Stomach (tissue), 9 donors: ENCODE data around the gene GABRR2. TPM values are rescaled to one million over a fixed set of nuclear protein-coding genes. Genes with fewer than 3 reads are reported as not detected.

Experiments
- DNase-seq, 2 donors: peaks; one replicate each; pipeline versions ENCODE4 v3.0.0 to v3.0.0-alpha.2; 2013 to 2019
- H3K27ac ChIP-seq, 5 donors: fragments of 200-600 bp in 4 of 5; sonication (generic) in 4 of 5; one replicate each; pipeline ENCODE4 v1.5.1; 2013 to 2019; ENCODE audit warnings: mild to moderate bottlenecking in 1 of 5, moderate library complexity in 1 of 5
- H3K27me3 ChIP-seq, 3 donors: fragments of 200-600 bp; sonication (generic); one replicate each; pipeline ENCODE4 v1.5.1; 2017 to 2019; ENCODE audit warnings: mixed run types in 1 of 3
- H3K36me3 ChIP-seq, 4 donors: fragments of 200-600 bp; sonication (generic); 1 replicate in 3 of 4; 2 replicates in 1 of 4; pipeline ENCODE4 v1.5.1; 2016 to 2019
- H3K4me1 ChIP-seq, 4 donors: fragments of 200-600 bp; sonication (generic); one replicate each; pipeline ENCODE4 v1.5.1; 2016 to 2019
- H3K4me3 ChIP-seq, 4 donors: fragments of 200-600 bp; sonication (generic) in 3 of 4; one replicate each; pipeline ENCODE4 v1.5.1; 2016 to 2019; ENCODE audit warnings: mild to moderate bottlenecking in 1 of 4
- H3K9me3 ChIP-seq, 4 donors: fragments of 200-600 bp; sonication (generic); one replicate each; pipeline ENCODE4 v1.5.1; 2016 to 2019
- CTCF ChIP-seq, 7 experiments: fragments of 450-650 bp in 4 of 7; fragments of 200-600 bp in 3 of 7; sonication (generic) in 3 of 7; IDR thresholded peaks; one replicate each; pipeline ENCODE4 v1.5.1; 2016 to 2019; ENCODE audit warnings: antibody characterized with exemption in 7 of 7, control low read depth in 2 of 7, mild to moderate bottlenecking in 1 of 7
- EP300 ChIP-seq: sonication (generic); formaldehyde crosslinking; IDR thresholded peaks from one replicate; pipeline ENCODE4 v1.6.1; 2017; ENCODE audit warnings: antibody characterized with exemption
- POLR2A ChIP-seq, 4 donors: fragments of 450-650 bp; IDR thresholded peaks; one replicate each; pipeline ENCODE4 v1.6.1; 2016; ENCODE audit warnings: antibody characterized with exemption in 4 of 4, control low read depth in 2 of 4, mild to moderate bottlenecking in 1 of 4, moderate library complexity in 1 of 4
- POLR2AphosphoS5 ChIP-seq, 3 donors: sonication (generic); formaldehyde crosslinking; IDR thresholded peaks; one replicate each; pipeline ENCODE4 v1.6.1; 2016; ENCODE audit warnings: antibody characterized with exemption in 3 of 3
- WGBS, 5 donors: extraction: QIAGEN DNeasy Blood & Tissue Kit in 3 of 5; methylation state at CpG; one replicate each; pipeline versions ENCODE4 v1.1.5 to v1.1.7; 2013 to 2018; 5-methylcytosine and 5-hydroxymethylcytosine counted together
- intact Hi-C: fragments of 100-400 bp; cut with DNase I; formaldehyde crosslinking; loops from one replicate; pipeline ENCODE4 v1.15.1; 2023; ENCODE audit warnings: low total_unique reads
- polyA plus RNA-seq, 3 donors: library from polyadenylated mRNA; stranded (reverse); fragments of 200-250 nt; gene quantifications; one replicate each; pipeline ENCODE4 v1.2.3, GENCODE V29; 2013
- total RNA-seq, 5 donors: library from RNA; depleted of rRNA; stranded (reverse); fragments of >200 nt; gene quantifications; one replicate each; pipeline versions ENCODE4 v1.1.0 to v1.2.3, GENCODE V29; 2014 to 2016
- donor health status: healthy with polysubstance abuse.
- donor health status: Bipolar disorder and iron deficiency.
- donor health status: healthy.

The GABRR2 gene
- total and polyA plus RNA-seq, 8 donors, result 0.15 to 7.6 (median 0.73) TPM; not detected in 5

GRCh38 chr6:89254569-89254968 lies 60.5 kb downstream of the GABRR2 start:
- no peak overlapping the region for H3K27ac ChIP-seq
- no peaks in the 10 kb centered on the region for H3K27me3 ChIP-seq
- no peak for DNase-seq
- H3K9me3 ChIP-seq, result no peaks in the 10 kb centered on the region
- no peak overlapping the region for H3K4me3 ChIP-seq
- intact Hi-C loops, result no loop called here
- no peaks in the 10 kb centered on the region for H3K36me3 ChIP-seq
- no peaks in the 10 kb centered on the region for H3K4me1 ChIP-seq
- TF ChIP-seq POLR2AphosphoS5 (IDR thresholded peaks at IDR 0.05) (no peak), POLR2A (IDR thresholded peaks at IDR 0.05) (no peak), CTCF (IDR thresholded peaks at IDR 0.05) (no peak), EP300 (no peak)

GRCh38 chr6:89252907-89253306 lies 62.2 kb downstream of the GABRR2 start:
- 39 to 66% (median 58%) methylated on average over 2 of the region's 2 CpGs for WGBS, 5 donors
- TF ChIP-seq POLR2A (IDR thresholded peaks at IDR 0.05), result no peak
- no peak for TF ChIP-seq POLR2AphosphoS5 (IDR thresholded peaks at IDR 0.05)
- no peak for TF ChIP-seq CTCF (IDR thresholded peaks at IDR 0.05)
- no peak for TF ChIP-seq EP300
- Histone ChIP-seq H3K9me3 (no peaks in the 10 kb centered on the region), H3K27ac (no peak overlapping the region), H3K27me3 (no peaks in the 10 kb centered on the region), H3K4me3 (no peak overlapping the region), H3K36me3 (no peaks in the 10 kb centered on the region), H3K4me1 (no peaks in the 10 kb centered on the region)
- no peak for DNase-seq
- intact Hi-C loops, result no loop called here

DNA sequence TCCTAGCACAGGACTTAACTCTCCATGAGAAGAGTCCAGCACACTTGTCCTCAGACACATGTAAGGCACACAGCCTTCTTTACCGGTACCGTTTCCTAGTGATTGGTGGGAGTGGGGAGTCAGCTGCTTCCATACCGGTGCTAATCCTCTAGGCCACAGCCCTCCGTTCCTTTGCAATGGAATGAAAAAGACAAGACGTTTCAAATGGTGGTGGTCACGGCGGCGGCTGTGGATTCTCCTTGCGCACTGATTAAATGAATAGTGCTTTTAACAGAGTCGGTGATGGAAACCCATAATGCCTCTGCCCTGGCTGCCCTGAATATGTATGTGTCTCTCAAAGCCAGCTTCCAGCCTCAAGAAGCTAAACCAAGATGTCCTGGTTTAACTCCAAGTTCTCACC lies 63.1 kb downstream of the GABRR2 start:
- DNase-seq, result no peak
- 93 to 98% (median 96%) methylated on average over 9 to 10 of the region's 10 CpGs for WGBS, 5 donors
- H3K9me3 ChIP-seq, result no peaks in the 10 kb centered on the region
- no peaks in the 10 kb centered on the region for H3K36me3 ChIP-seq
- no peak overlapping the region for H3K27ac ChIP-seq
- intact Hi-C loops, result no loop called here
- no peak overlapping the region for H3K4me3 ChIP-seq
- no peaks in the 10 kb centered on the region for H3K4me1 ChIP-seq
- TF ChIP-seq EP300 (no peak), POLR2AphosphoS5 (IDR thresholded peaks at IDR 0.05) (no peak), CTCF (IDR thresholded peaks at IDR 0.05) (no peak), POLR2A (IDR thresholded peaks at IDR 0.05) (no peak)
- no peaks in the 10 kb centered on the region for H3K27me3 ChIP-seq

- H3K4me3 ChIP-seq, result no peak overlapping the region
- intact Hi-C loops, result no loop called here
- TF ChIP-seq CTCF (IDR thresholded peaks at IDR 0.05), result no peak
- no peak for TF ChIP-seq POLR2A (IDR thresholded peaks at IDR 0.05)
- no peak for TF ChIP-seq EP300
- no peak for TF ChIP-seq POLR2AphosphoS5 (IDR thresholded peaks at IDR 0.05)
- no peaks in the 10 kb centered on the region for H3K4me1 ChIP-seq
- no peak overlapping the region for H3K27ac ChIP-seq
- no peaks in the 10 kb centered on the region for H3K36me3 ChIP-seq
- H3K27me3 ChIP-seq, result no peaks in the 10 kb centered on the region
- WGBS, 5 donors, result 69 to 90% (median 87%) methylated on average over 2 of the region's 2 CpGs
- H3K9me3 ChIP-seq, result no peaks in the 10 kb centered on the region
- no peak for DNase-seq
Measured at GRCh38 chr6:89251170-89251569, 63.9 kb downstream of the GABRR2 start.
